Body of pancreas (tissue), 4 donors: ENCODE measurements around the gene ANKRD55.

ENCODE experiments used
- POLR2A ChIP-seq, 3 donors: fragments of 450-650 bp; IDR thresholded peaks; one replicate each; pipeline ENCODE4 v1.6.1; 2016; ENCODE audit warnings: antibody characterized with exemption in 3 of 3, mild to moderate bottlenecking in 2 of 3
- TF ChIP-seq, protein P1 (sequence below), 7 experiments: fragments of 450-650 bp in 4 of 7; fragments of 200-600 bp in 3 of 7; sonication (generic) in 3 of 7; IDR thresholded peaks; one replicate each; pipeline ENCODE4 v1.5.1; 2016 to 2019; ENCODE audit warnings: antibody characterized with exemption in 7 of 7

DNA sequence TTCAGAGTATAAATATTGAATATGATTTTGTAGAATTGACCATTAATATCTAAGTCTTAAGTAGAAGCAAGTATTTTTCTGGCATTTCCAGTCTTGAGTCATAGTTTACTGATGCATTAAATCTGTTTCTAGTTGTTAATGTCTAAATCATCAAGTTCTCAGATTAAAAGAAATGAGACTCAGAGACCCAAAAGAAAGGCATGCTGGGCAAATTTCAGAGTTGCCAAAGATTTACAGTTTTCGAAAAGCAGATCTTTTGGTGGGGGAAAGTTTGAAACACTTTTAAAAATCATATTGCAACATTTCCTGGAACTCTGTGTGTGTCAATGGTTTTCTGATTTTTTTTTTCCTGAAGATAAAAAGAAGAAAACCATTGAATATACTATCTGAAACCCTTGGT lies 60.9 kb downstream of the ANKRD55 start:
- TF ChIP-seq, protein P1, sequence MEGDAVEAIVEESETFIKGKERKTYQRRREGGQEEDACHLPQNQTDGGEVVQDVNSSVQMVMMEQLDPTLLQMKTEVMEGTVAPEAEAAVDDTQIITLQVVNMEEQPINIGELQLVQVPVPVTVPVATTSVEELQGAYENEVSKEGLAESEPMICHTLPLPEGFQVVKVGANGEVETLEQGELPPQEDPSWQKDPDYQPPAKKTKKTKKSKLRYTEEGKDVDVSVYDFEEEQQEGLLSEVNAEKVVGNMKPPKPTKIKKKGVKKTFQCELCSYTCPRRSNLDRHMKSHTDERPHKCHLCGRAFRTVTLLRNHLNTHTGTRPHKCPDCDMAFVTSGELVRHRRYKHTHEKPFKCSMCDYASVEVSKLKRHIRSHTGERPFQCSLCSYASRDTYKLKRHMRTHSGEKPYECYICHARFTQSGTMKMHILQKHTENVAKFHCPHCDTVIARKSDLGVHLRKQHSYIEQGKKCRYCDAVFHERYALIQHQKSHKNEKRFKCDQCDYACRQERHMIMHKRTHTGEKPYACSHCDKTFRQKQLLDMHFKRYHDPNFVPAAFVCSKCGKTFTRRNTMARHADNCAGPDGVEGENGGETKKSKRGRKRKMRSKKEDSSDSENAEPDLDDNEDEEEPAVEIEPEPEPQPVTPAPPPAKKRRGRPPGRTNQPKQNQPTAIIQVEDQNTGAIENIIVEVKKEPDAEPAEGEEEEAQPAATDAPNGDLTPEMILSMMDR (IDR thresholded peaks at IDR 0.05), result no peak
- TF ChIP-seq POLR2A (IDR thresholded peaks at IDR 0.05), result no peak
